ENCODE results near the gene GAB1.

The GAB1 gene

GRCh38 chr4:143351774-143352451 lies 15.2 kb downstream of the GAB1 start:
- TF ChIP-seq, protein P1, sequence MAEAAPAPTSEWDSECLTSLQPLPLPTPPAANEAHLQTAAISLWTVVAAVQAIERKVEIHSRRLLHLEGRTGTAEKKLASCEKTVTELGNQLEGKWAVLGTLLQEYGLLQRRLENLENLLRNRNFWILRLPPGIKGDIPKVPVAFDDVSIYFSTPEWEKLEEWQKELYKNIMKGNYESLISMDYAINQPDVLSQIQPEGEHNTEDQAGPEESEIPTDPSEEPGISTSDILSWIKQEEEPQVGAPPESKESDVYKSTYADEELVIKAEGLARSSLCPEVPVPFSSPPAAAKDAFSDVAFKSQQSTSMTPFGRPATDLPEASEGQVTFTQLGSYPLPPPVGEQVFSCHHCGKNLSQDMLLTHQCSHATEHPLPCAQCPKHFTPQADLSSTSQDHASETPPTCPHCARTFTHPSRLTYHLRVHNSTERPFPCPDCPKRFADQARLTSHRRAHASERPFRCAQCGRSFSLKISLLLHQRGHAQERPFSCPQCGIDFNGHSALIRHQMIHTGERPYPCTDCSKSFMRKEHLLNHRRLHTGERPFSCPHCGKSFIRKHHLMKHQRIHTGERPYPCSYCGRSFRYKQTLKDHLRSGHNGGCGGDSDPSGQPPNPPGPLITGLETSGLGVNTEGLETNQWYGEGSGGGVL (tag by site-specific recombination; IDR thresholded peaks at IDR 0.05): no peak
- 0 out of 2 replicates have a peak, but pooled peaks have one; percentile 7 for TF ChIP-seq ZNF596 (tag by site-specific recombination; IDR thresholded peaks at IDR 0.05)
- TF ChIP-seq, protein P2, sequence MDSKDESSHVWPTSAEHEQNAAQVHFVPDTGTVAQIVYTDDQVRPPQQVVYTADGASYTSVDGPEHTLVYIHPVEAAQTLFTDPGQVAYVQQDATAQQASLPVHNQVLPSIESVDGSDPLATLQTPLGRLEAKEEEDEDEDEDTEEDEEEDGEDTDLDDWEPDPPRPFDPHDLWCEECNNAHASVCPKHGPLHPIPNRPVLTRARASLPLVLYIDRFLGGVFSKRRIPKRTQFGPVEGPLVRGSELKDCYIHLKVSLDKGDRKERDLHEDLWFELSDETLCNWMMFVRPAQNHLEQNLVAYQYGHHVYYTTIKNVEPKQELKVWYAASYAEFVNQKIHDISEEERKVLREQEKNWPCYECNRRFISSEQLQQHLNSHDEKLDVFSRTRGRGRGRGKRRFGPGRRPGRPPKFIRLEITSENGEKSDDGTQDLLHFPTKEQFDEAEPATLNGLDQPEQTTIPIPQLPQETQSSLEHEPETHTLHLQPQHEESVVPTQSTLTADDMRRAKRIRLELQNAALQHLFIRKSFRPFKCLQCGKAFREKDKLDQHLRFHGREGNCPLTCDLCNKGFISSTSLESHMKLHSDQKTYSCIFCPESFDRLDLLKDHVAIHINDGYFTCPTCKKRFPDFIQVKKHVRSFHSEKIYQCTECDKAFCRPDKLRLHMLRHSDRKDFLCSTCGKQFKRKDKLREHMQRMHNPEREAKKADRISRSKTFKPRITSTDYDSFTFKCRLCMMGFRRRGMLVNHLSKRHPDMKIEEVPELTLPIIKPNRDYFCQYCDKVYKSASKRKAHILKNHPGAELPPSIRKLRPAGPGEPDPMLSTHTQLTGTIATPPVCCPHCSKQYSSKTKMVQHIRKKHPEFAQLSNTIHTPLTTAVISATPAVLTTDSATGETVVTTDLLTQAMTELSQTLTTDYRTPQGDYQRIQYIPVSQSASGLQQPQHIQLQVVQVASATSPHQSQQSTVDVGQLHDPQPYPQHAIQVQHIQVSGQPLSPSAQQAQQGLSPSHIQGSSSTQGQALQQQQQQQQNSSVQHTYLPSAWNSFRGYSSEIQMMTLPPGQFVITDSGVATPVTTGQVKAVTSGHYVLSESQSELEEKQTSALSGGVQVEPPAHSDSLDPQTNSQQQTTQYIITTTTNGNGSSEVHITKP (tag by site-specific recombination; IDR thresholded peaks at IDR 0.05): peak; percentile 41
- peak; percentile 91 for TF ChIP-seq SP7 (tag by site-specific recombination; IDR thresholded peaks at IDR 0.05)
- no peak for TF ChIP-seq ZNF488 (tag by site-specific recombination; IDR thresholded peaks at IDR 0.05)
- TF ChIP-seq FEZF1 (tag by site-specific recombination; IDR thresholded peaks at IDR 0.05): peak; percentile 39
- peak; percentile 54; the same call in 1 of the 2 replicates for TF ChIP-seq ZBTB17 (tag by site-specific recombination; IDR thresholded peaks at IDR 0.05)
- no peak for TF ChIP-seq ZNF350 (tag by site-specific recombination; IDR thresholded peaks at IDR 0.05)
- TF ChIP-seq ZBTB44 (tag by site-specific recombination; IDR thresholded peaks at IDR 0.05): peak; percentile 93
- 0 out of 2 replicates have a peak, but pooled peaks have one; percentile 33 for TF ChIP-seq ZNF629 (tag by site-specific recombination; IDR thresholded peaks at IDR 0.05)
- peak; percentile 81 for TF ChIP-seq PRDM6 (tag by site-specific recombination; IDR thresholded peaks at IDR 0.05)
- TF ChIP-seq OSR2 (tag by site-specific recombination; IDR thresholded peaks at IDR 0.05): peak; percentile 95
- no peak for TF ChIP-seq SCRT2 (tag by site-specific recombination; IDR thresholded peaks at IDR 0.05)
- peak; percentile 63; the same call in 1 of the 2 replicates for TF ChIP-seq ZNF24 (tag by site-specific recombination; IDR thresholded peaks at IDR 0.05)
- TF ChIP-seq ZNF621 (tag by site-specific recombination; IDR thresholded peaks at IDR 0.05): no peak
- TF ChIP-seq ZBTB8A (tag by site-specific recombination; IDR thresholded peaks at IDR 0.05): peak; percentile 37; the same call in 1 of the 2 replicates
- TF ChIP-seq TCF7L2 (IDR thresholded peaks at IDR 0.05; ENCODE audit: borderline replicate concordance, low read depth, low read length): peak; percentile 24; the same call in 1 of the 2 replicates
- POLR2A ChIA-PET: interaction anchor here (1.8 kb wide), 1 partner anchor 15 kb away, joined by 6 read pairs; the partner anchor contains the start of gene GAB1
- Histone ChIP-seq H3K27ac (ENCODE audit: extremely low read depth, low read depth, low read length) (no peak overlapping the region), H3K36me3 (ENCODE audit: control insufficient read depth in 2 of 2, insufficient read depth in 1 of 2, low read length in 2 of 2) (no peaks in the 10 kb centered on the region), H3K4me3 (ENCODE audit: low read depth, low read length) (no peak overlapping the region), H3K4me1 (ENCODE audit: control insufficient read depth, insufficient read depth, low read length) (peaks cover 12% of the 10 kb centered on the region; the same call in 1 of the 2 replicates), H3K9me3 (ENCODE audit: control insufficient read depth, insufficient read depth, low read depth, low read length) (no peaks in the 10 kb centered on the region)
- CTCF ChIA-PET: no interaction called here
